ENCODE results near the gene TMEM18.
A peak's percentile ranks its signal among the peaks of the same experiment; 100 is the strongest.
"Not testable (repeated sequence)": the region's sequence is repeated elsewhere in the genome, so short reads cannot be mapped to it uniquely, and the experiment has no call there.

The TMEM18 gene

GRCh38 chr2:677056-677958 is at the start of gene TMEM18:
Gene TMEM18 (minus strand): TSS chr2:677406. CDS start chr2:677345, 61 bp downstream.
- peak; percentile 96 for DNase-seq

DNA sequence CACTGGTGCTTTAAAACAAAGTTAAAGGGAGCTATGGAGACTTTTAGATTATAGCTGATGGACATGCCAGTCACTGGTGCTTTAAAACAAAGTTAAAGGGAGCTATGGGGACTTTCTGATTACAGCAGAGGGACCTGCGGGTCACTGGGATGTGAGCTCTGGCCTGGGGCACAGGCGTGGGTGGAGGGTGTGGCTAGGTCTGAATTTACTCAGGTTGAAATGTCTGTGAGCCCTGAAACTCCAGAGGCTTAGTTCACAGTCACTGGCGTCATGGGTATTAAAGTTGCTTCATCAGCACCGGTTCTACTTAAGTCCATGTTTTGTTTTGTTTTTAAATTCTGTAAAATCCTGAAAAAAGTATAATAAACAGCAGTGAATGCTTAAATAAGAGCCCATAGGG is 49.0 kb upstream of the TMEM18 start:
- DNase-seq, result no peak

- DNase-seq, result no peak
Observed at GRCh38 chr2:725468-725867, 48.3 kb upstream of the TMEM18 start.

DNA sequence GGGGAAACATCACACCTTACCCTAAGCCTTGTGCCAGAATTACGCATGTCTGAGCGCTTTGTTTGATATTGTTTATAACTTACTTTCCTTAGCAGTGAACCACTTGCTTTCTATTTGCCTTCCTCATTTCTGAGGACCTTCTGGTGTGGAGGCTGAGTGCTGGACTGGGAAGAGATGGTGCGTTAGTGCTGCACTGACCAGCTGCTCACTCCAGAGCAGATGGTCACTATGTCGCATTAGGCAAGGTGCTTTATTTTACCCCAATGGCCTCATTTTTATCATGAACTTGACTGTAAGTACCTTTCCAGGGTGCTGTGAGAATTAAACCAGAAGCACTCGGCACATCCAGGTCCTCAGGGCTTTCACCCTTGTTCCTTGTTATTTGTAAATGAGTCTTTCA is 46.6 kb upstream of the TMEM18 start:
- DNase-seq, result no peak

- no peak for DNase-seq
Observed at GRCh38 chr2:720842-721241, 43.6 kb upstream of the TMEM18 start.

GRCh38 chr2:719734-720133 is 42.5 kb upstream of the TMEM18 start:
- no peak for DNase-seq

- DNase-seq, result no peak
Observed at GRCh38 chr2:719191-719590, 42.0 kb upstream of the TMEM18 start.

DNA sequence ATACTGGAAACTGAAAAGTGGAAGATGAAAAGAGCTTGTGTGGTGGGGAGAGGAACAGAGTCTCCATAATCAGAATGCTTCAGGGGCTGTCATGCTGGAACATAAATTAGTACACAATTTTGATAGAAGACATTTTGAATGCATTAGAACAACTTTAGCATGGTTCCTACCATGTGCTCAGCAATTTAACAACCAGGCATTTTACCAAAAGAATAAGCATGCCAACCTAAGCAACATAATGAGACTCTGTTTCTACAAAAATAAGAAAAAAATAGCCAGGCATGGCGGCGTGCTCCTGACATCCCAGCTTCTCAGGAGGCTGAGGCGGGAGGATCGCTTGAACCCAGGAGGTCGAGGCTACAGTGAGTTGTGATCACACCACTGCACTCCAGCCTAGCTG is 40.5 kb upstream of the TMEM18 start:
- no peak for DNase-seq

- no peak for DNase-seq
Observed at GRCh38 chr2:715854-716560, 38.8 kb upstream of the TMEM18 start.

- no peak for DNase-seq
Observed at GRCh38 chr2:715038-715437, 37.8 kb upstream of the TMEM18 start.

- peak; percentile 28 for DNase-seq
Observed at GRCh38 chr2:714005-714741, 37.0 kb upstream of the TMEM18 start.

GRCh38 chr2:710867-711665 is 33.9 kb upstream of the TMEM18 start:
- no peak for DNase-seq

DNA sequence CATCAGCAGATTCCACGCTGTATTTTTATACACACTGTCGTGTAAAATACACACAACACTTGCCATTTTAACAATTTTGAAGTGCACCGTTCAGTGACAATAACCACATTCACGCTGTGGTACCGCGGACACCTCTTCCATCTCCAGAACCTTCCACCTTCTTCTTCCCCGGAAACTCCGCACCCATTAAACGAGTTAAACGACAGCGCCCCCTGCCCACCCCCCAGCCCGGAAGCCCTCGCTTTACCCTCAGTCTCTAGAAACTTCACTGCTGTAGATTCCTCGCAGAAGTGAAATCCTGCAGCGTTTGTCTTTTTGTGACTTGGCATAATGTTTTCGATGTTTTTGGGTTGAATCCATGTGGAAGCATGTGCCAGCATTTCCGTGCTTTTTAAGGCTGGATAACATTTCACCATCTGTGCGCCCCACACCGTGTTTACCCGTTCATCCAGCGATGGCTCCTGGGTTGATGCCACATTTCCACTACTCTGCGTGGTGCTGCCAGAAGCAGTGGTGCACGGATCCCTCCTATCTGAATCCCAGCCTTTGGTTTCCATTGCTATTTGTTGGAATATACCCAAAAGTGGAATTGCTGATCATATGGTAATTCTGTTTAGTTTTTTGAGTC is 32.0 kb upstream of the TMEM18 start:
- no peak for DNase-seq

- DNase-seq, result no peak
Observed at GRCh38 chr2:708667-709066, 31.5 kb upstream of the TMEM18 start.

- DNase-seq, result no peak
Observed at GRCh38 chr2:705971-706511, 28.8 kb upstream of the TMEM18 start.

- DNase-seq, result not testable (repeated sequence)
Observed at GRCh38 chr2:702765-703164, 25.6 kb upstream of the TMEM18 start.

DNA sequence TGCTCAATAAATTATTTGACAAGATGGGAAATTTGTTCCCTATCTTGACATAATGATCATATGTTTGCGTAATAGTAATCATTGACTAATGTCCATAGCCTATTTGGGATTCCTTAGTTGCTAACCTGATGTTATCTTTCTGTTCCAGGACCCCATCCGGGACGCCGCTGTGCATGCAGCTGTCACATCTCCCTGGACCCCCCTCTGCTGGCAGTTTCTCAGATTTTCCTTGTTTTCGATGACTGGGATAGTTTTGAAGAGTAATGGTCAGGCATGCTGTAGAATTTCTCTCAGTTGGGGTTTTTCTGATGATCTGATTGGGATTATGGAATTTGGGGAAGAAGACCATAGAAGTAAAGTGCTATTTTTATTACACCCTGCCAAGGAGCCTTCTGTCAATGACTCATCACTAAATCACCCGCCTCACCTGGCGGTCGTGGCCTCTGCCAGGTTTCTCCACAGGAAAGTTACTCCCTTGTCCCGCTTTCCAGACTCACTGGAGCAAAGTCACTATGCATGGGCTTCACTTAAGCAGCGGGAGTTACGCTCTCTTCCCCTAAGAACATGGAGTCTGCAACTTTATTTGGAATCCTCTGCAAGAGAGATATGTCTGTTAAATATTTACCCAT is 19.9 kb upstream of the TMEM18 start:
- DNase-seq, result no peak

- peak; percentile 15 for DNase-seq
Observed at GRCh38 chr2:696463-696862, 19.3 kb upstream of the TMEM18 start.

GRCh38 chr2:694906-695510 is 17.8 kb upstream of the TMEM18 start:
- peak; percentile 34 for DNase-seq

- DNase-seq, result no peak
Observed at GRCh38 chr2:694174-694573, 17.0 kb upstream of the TMEM18 start.

- no peak for DNase-seq
Observed at GRCh38 chr2:693606-694005, 16.4 kb upstream of the TMEM18 start.
